HEK293 (cell line): Measurements from ENCODE around the gene ABHD4.

ENCODE experiments used
- CTCF ChIP-seq: fragments of 450-650 bp; formaldehyde crosslinking; IDR thresholded peaks from 2 replicates; pipeline ENCODE4 v1.5.1; 2016; ENCODE audit warnings: missing biosample characterization, missing genetic modification characterization
- GLIS2 ChIP-seq: fragments of 450-650 bp; formaldehyde crosslinking; IDR thresholded peaks from 2 replicates; pipeline ENCODE4 v1.5.1; 2016; ENCODE audit warnings: missing biosample characterization, missing genetic modification characterization

GRCh38 chr14:22565391-22565945, 32.6 kb upstream of the ABHD4 start:
- TF ChIP-seq CTCF (tag by site-specific recombination): no peak
- TF ChIP-seq GLIS2 (tag by site-specific recombination): no peak
